HepG2 (cell line): ENCODE data around the gene ARL16. TPM values are rescaled to one million over a fixed set of nuclear protein-coding genes. Genes with fewer than 3 reads are reported as not detected.

Source experiments
- ATAC-seq: fragments of 200-7000 bp; cut with Tn5 transposase; 3 replicates; pipeline ENCODE4 v1.9.1; 2020; ENCODE audit warnings: mild to moderate bottlenecking, moderate library complexity
- BruUV-seq: library from RNA; stranded (reverse); fragments of 400-500 nt; replicated peaks from 2 replicates; lab custom pipeline; 2021; lab: Mats Ljungman, UMichigan
- CTCF ChIA-PET: fragments of 300-600 bp; formaldehyde crosslinking; extraction: SDS; loops from one replicate; lab custom pipeline; 2021; ENCODE audit warnings: low total read pairs, inconsistent platforms, low intra/inter-chr PET ratio; lab: Yijun Ruan, JAX
- POLR2A ChIA-PET: fragments of 350-600 bp; sonication (Branson Sonifier 250); formaldehyde crosslinking; loops from one replicate; lab custom pipeline; 2020; ENCODE audit warnings: antibody characterized with exemption, inconsistent platforms; lab: Yijun Ruan, JAX
- DNase-seq: peaks from one replicate; pipeline ENCODE4 v3.0.0-alpha.2; 2015; ENCODE audit warnings: low spot score
- FAIRE-seq: peaks from 3 replicates; lab custom pipeline; 2011; peaks lifted over from hg19 to GRCh38; lab: Jason Lieb, UNC
- H2AFZ ChIP-seq: one replicate; pipeline ENCODE4 v1.6.1; 2011; ENCODE audit warnings: low read length, inconsistent platforms
- H3K27ac ChIP-seq: fragments of 300-600 bp; 3 replicates; pipeline ENCODE4 v1.8.0; 2011; ENCODE audit warnings: mixed run types, mild to moderate bottlenecking, mixed read lengths, low read length, inconsistent platforms; ENCODE audit not compliant: insufficient read depth; ENCODE audit errors: extremely low read length
- H3K27me3 ChIP-seq, 2 experiments: fragments of 200-600 bp in 1 of 2; 2 replicates in 1 of 2; 3 replicates in 1 of 2; pipeline versions ENCODE4 v1.6.0 to v1.8.0; 2011; ENCODE audit warnings: low read length in 2 of 2, mild to moderate bottlenecking in 2 of 2, moderate library complexity in 2 of 2, inconsistent platforms in 1 of 2; ENCODE audit not compliant: insufficient read depth in 2 of 2, control insufficient read depth in 1 of 2
- H3K36me3 ChIP-seq, 2 experiments: fragments of 200-600 bp in 1 of 2; replicated peaks in 1 of 2; 2 replicates in 1 of 2; 3 replicates in 1 of 2; pipeline versions ENCODE4 v1.5.1 to v1.8.0; 2011; ENCODE audit warnings: low read length in 2 of 2, inconsistent platforms in 1 of 2; ENCODE audit not compliant: insufficient read depth in 2 of 2, control insufficient read depth in 1 of 2
- H3K4me1 ChIP-seq: 2 replicates; pipeline ENCODE4 v1.5.1; 2012; ENCODE audit warnings: low read length, inconsistent platforms; ENCODE audit not compliant: insufficient read depth
- H3K4me2 ChIP-seq: 2 replicates; pipeline ENCODE4 v1.6.0; 2011; ENCODE audit warnings: low read depth, low read length, inconsistent platforms
- H3K4me3 ChIP-seq, 3 experiments: fragments of 200-600 bp in 1 of 3; sonication (generic), shearing (Covaris generic) in 1 of 3; replicated peaks in 1 of 3; 2 replicates each; pipeline ENCODE4 v1.5.1; 2011 to 2016; ENCODE audit warnings: low read length in 3 of 3, inconsistent platforms in 2 of 3, low read depth in 2 of 3, mild to moderate bottlenecking in 2 of 3, control low read depth in 1 of 3, mixed read lengths in 1 of 3; ENCODE audit not compliant: insufficient read depth in 1 of 3
- H3K79me2 ChIP-seq: one replicate; pipeline ENCODE4 v1.6.1; 2011; ENCODE audit warnings: low read length, inconsistent platforms; ENCODE audit not compliant: insufficient read depth
- H3K9ac ChIP-seq: 2 replicates; pipeline ENCODE4 v1.6.0; 2011; ENCODE audit warnings: mild to moderate bottlenecking, low read depth, low read length, inconsistent platforms; ENCODE audit not compliant: insufficient read depth
- H3K9me3 ChIP-seq: 2 replicates; pipeline ENCODE4 v1.5.1; 2012; ENCODE audit warnings: mild to moderate bottlenecking, low read length
- H4K20me1 ChIP-seq: 2 replicates; pipeline ENCODE4 v1.6.0; 2011; ENCODE audit warnings: inconsistent platforms, mild to moderate bottlenecking, low read length, moderate library complexity; ENCODE audit not compliant: insufficient read depth
- FOXA3 ChIP-seq: IDR thresholded peaks from 2 replicates; pipeline ENCODE4 v1.6.1; 2016; ENCODE audit warnings: missing genetic modification reagents, missing compliant biosample characterization
- FOXP1 ChIP-seq, 2 experiments: fragments of 450-650 bp in 1 of 2; IDR thresholded peaks; 2 replicates each; pipeline ENCODE4 v1.6.1; 2017 to 2018; ENCODE audit warnings: antibody characterized with exemption in 1 of 2
- HNRNPLL ChIP-seq: fragments of 200-400 bp; formaldehyde crosslinking; IDR thresholded peaks from 2 replicates; pipeline ENCODE4 v1.6.1; 2017; ENCODE audit warnings: mild to moderate bottlenecking, low read depth, low read length; ENCODE audit not compliant: poor library complexity, severe bottlenecking
- NR2F1 ChIP-seq, 2 experiments: fragments of 450-650 bp in 1 of 2; formaldehyde crosslinking in 1 of 2; IDR thresholded peaks; 2 replicates each; pipeline versions ENCODE4 v1.5.0 to v1.6.1; 2016 to 2020; ENCODE audit warnings: mild to moderate bottlenecking in 1 of 2, missing compliant biosample characterization in 1 of 2, missing genetic modification reagents in 1 of 2, moderate library complexity in 1 of 2
- NR3C1 ChIP-seq: sonication (generic); formaldehyde crosslinking; IDR thresholded peaks from 2 replicates; pipeline ENCODE4 v1.4.0; 2020; ENCODE audit warnings: missing genetic modification reagents
- SRF ChIP-seq: IDR thresholded peaks from 2 replicates; pipeline ENCODE4 v1.6.1; 2011; ENCODE audit warnings: mild to moderate bottlenecking, low read depth, low read length, moderate library complexity
- TEAD3 ChIP-seq: optimal IDR thresholded peaks from 2 replicates; pipeline ENCODE3; 2016; ENCODE audit warnings: borderline replicate concordance
- ZFYVE20 ChIP-seq: sonication (generic); formaldehyde crosslinking; IDR thresholded peaks from 2 replicates; pipeline ENCODE4 v1.8.0; 2023; ENCODE audit warnings: low read depth, mild to moderate bottlenecking, moderate library complexity, missing genetic modification reagents, borderline replicate concordance
- ZMYM2 ChIP-seq: sonication (generic); formaldehyde crosslinking; IDR thresholded peaks from 2 replicates; pipeline ENCODE4 v1.8.0; 2022; ENCODE audit warnings: mild to moderate bottlenecking, missing genetic modification reagents
- ZNF225 ChIP-seq: sonication (generic); formaldehyde crosslinking; IDR thresholded peaks from 2 replicates; pipeline ENCODE4 v1.4.0; 2020; ENCODE audit warnings: mild to moderate bottlenecking, missing genetic modification reagents
- ZNF75D ChIP-seq: sonication (generic); formaldehyde crosslinking; IDR thresholded peaks from 2 replicates; pipeline ENCODE4 v1.8.1; 2023; ENCODE audit warnings: missing genetic modification reagents, mild to moderate bottlenecking, borderline replicate concordance
- WGBS: methylation state at CpG from one replicate; pipeline ENCODE4 v1.1.6; 2017; ENCODE audit warnings: low lambda C conversion rate; 5-methylcytosine and 5-hydroxymethylcytosine counted together
- in situ Hi-C: cut with HindIII; loops from 2 replicates; pipeline ENCODE4 v1.10.0; 2017; ENCODE audit warnings: low pct_unique_long_range_greater_than_20kb; ENCODE audit not compliant: extremely low pct_ligation_motif_present
- intact Hi-C: fragments of 100-400 bp; cut with micrococcal nuclease; formaldehyde crosslinking; loops from one replicate; pipeline ENCODE4 v1.10.0; 2022; ENCODE audit not compliant: unreplicated experiment
- polyA plus RNA-seq, 8 experiments: library from polyadenylated mRNA; depleted of rRNA in 3 of 8; stranded (reverse) in 7 of 8; unstranded in 1 of 8; fragments of >200 nt; fragmentation: Illumina TruSeq in 4 of 8; extraction: Trizol in 4 of 8; gene quantifications; 2 replicates each; pipeline versions ENCODE4 v1.2.1 to v1.2.3, GENCODE V29; 2011 to 2016; ENCODE audit warnings: low read depth in 4 of 8, missing spikeins in 1 of 8, mixed read lengths in 1 of 8; ENCODE audit not compliant: insufficient read depth in 1 of 8
- total RNA-seq, 5 experiments: library from RNA; depleted of rRNA; stranded (reverse); fragments of >200 nt; fragmentation: Illumina TruSeq; extraction: Trizol; gene quantifications; 2 replicates each; pipeline ENCODE4 v1.2.3, GENCODE V29; 2016; ENCODE audit warnings: low read depth in 1 of 5
- TF ChIP-seq, protein P1 (sequence below): sonication (generic); formaldehyde crosslinking; IDR thresholded peaks from 2 replicates; pipeline ENCODE4 v1.8.0; 2022; ENCODE audit warnings: mild to moderate bottlenecking, missing genetic modification reagents, borderline replicate concordance
- TF ChIP-seq, protein P2 (sequence below): sonication (generic); formaldehyde crosslinking; IDR thresholded peaks from 2 replicates; pipeline ENCODE4 v1.4.0; 2020; ENCODE audit warnings: mild to moderate bottlenecking, low read depth, missing genetic modification reagents
- TF ChIP-seq, protein P3 (sequence below): fragments of 450-650 bp; IDR thresholded peaks from 2 replicates; pipeline ENCODE4 v1.6.1; 2016

ARL16 gene
- total and polyA plus RNA-seq, 2 of the 13 experiments (the other 11 are each of a cell fraction or from before 2014, with no cell fraction given): 20.8 to 30.8 TPM

GRCh38 chr17:81644976-81645952 is 38.3 kb downstream of the ARL16 start:
- H3K4me3 ChIP-seq: no peak overlapping the region
- peaks cover 6% of the 10 kb centered on the region; the same call in 1 of the 2 replicates for H3K9me3 ChIP-seq
- DNase-seq (no peak), ATAC-seq (peak; percentile 9), FAIRE-seq (no peak)
- H3K36me3 ChIP-seq: no peaks in the 10 kb centered on the region
- H2AFZ ChIP-seq: no peak overlapping the region
- CTCF ChIA-PET: no interaction called here
- H3K79me2 ChIP-seq: no peaks in the 10 kb centered on the region
- no peak overlapping the region for H3K27ac ChIP-seq
- intact Hi-C loops: no loop called here
- no peaks in the 10 kb centered on the region for H3K4me1 ChIP-seq
- in situ Hi-C loops: no loop called here
- H3K9ac ChIP-seq: no peak overlapping the region
- 0 out of 5 replicates have a peak, but pooled peaks cover 0 to 13% of the 10 kb centered on the region in 2 experiments for H3K27me3 ChIP-seq
- H3K4me2 ChIP-seq: no peak overlapping the region
- POLR2A ChIA-PET: no interaction called here
- no peaks in the 10 kb centered on the region for H4K20me1 ChIP-seq
- WGBS: 53% methylated on average over 20 of the region's 29 CpGs
- BruUV-seq: no TSS peak
- TF ChIP-seq FOXP1 (IDR thresholded peaks at IDR 0.05): no peak
- no peak for TF ChIP-seq FOXP1 (CRISPR knock-in tag; IDR thresholded peaks at IDR 0.05)
- TF ChIP-seq ZNF75D (CRISPR knock-in tag): no peak
- no peak for TF ChIP-seq TEAD3 (CRISPR knock-in tag)
- TF ChIP-seq, protein P1, sequence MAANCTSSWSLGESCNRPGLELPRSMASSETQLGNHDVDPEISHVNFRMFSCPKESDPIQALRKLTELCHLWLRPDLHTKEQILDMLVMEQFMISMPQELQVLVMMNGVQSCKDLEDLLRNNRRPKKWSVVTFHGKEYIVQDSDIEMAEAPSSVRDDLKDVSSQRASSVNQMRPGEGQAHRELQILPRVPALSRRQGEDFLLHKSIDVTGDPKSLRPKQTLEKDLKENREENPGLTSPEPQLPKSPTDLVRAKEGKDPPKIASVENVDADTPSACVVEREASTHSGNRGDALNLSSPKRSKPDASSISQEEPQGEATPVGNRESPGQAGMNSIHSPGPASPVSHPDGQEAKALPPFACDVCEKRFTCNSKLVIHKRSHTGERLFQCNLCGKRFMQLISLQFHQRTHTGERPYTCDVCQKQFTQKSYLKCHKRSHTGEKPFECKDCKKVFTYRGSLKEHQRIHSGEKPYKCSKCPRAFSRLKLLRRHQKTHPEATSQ: no peak
- TF ChIP-seq ZNF225: 0 out of 2 replicates have a peak, but pooled peaks have one; percentile 26
- no peak for TF ChIP-seq FOXA3 (CRISPR knock-in tag)
- no peak for TF ChIP-seq SRF
- TF ChIP-seq ZFYVE20: no peak
- no peak for TF ChIP-seq NR3C1
- no peak for TF ChIP-seq ZMYM2 (CRISPR knock-in tag)
- TF ChIP-seq, protein P2, sequence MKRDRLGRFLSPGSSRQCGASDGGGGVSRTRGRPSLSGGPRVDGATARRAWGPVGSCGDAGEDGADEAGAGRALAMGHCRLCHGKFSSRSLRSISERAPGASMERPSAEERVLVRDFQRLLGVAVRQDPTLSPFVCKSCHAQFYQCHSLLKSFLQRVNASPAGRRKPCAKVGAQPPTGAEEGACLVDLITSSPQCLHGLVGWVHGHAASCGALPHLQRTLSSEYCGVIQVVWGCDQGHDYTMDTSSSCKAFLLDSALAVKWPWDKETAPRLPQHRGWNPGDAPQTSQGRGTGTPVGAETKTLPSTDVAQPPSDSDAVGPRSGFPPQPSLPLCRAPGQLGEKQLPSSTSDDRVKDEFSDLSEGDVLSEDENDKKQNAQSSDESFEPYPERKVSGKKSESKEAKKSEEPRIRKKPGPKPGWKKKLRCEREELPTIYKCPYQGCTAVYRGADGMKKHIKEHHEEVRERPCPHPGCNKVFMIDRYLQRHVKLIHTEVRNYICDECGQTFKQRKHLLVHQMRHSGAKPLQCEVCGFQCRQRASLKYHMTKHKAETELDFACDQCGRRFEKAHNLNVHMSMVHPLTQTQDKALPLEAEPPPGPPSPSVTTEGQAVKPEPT (CRISPR knock-in tag): no peak
- no peak for TF ChIP-seq NR2F1 (CRISPR knock-in tag; IDR thresholded peaks at IDR 0.05)
- TF ChIP-seq, protein P3, sequence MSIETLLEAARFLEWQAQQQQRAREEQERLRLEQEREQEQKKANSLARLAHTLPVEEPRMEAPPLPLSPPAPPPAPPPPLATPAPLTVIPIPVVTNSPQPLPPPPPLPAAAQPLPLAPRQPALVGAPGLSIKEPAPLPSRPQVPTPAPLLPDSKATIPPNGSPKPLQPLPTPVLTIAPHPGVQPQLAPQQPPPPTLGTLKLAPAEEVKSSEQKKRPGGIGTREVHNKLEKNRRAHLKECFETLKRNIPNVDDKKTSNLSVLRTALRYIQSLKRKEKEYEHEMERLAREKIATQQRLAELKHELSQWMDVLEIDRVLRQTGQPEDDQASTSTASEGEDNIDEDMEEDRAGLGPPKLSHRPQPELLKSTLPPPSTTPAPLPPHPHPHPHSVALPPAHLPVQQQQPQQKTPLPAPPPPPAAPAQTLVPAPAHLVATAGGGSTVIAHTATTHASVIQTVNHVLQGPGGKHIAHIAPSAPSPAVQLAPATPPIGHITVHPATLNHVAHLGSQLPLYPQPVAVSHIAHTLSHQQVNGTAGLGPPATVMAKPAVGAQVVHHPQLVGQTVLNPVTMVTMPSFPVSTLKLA: peak; percentile 60
- TF ChIP-seq HNRNPLL: no peak
